Amniotic epithelial cell (primary cell): Measurements from ENCODE around the gene TRMT2A.

Source experiments
- DNase-seq: peaks from one replicate; pipeline ENCODE4 v3.0.0-alpha.2; 2010; ENCODE audit warnings: low read depth

The TRMT2A gene

GRCh38 chr22:20148414-20148813 is 31.4 kb upstream of the TRMT2A start:
- no peak for DNase-seq

- no peak for DNase-seq
Measured at GRCh38 chr22:20147237-20147988, 30.4 kb upstream of the TRMT2A start.

GRCh38 chr22:20146777-20147176 is 29.8 kb upstream of the TRMT2A start:
- no peak for DNase-seq

- DNase-seq = no peak
Measured at GRCh38 chr22:20145832-20146223, 28.8 kb upstream of the TRMT2A start.

GRCh38 chr22:20145206-20145831 is 28.3 kb upstream of the TRMT2A start:
- DNase-seq = no peak

- no peak for DNase-seq
Measured at GRCh38 chr22:20143883-20144665, 27.0 kb upstream of the TRMT2A start.

GRCh38 chr22:20142711-20143621 is 25.9 kb upstream of the TRMT2A start:
- DNase-seq = no peak

- DNase-seq = peak; percentile 89
Measured at GRCh38 chr22:20141186-20142077, 24.4 kb upstream of the TRMT2A start.

- DNase-seq = no peak
Measured at GRCh38 chr22:20140521-20140964, 23.5 kb upstream of the TRMT2A start.

GRCh38 chr22:20140107-20140445 is 23.1 kb upstream of the TRMT2A start:
- DNase-seq = no peak

GRCh38 chr22:20139391-20140106 is 22.5 kb upstream of the TRMT2A start:
- DNase-seq = no peak

- no peak for DNase-seq
Measured at GRCh38 chr22:20138868-20139267, 21.8 kb upstream of the TRMT2A start.

- no peak for DNase-seq
Measured at GRCh38 chr22:20138417-20138738, 21.4 kb upstream of the TRMT2A start.

- no peak for DNase-seq
Measured at GRCh38 chr22:20137671-20138416, 20.8 kb upstream of the TRMT2A start.

GRCh38 chr22:20137113-20137512 is 20.1 kb upstream of the TRMT2A start:
- DNase-seq = no peak

GRCh38 chr22:20136603-20136873 is 19.5 kb upstream of the TRMT2A start:
- DNase-seq = no peak

GRCh38 chr22:20135806-20136602 is 19.0 kb upstream of the TRMT2A start:
- DNase-seq = no peak

- no peak for DNase-seq
Measured at GRCh38 chr22:20135265-20135664, 18.2 kb upstream of the TRMT2A start.

GRCh38 chr22:20133930-20134549 is 17.0 kb upstream of the TRMT2A start:
- DNase-seq = no peak
